ENCODE measurements around the gene CIAO2B. TPM values are rescaled to one million over a fixed set of nuclear protein-coding genes. Genes with fewer than 3 reads are reported as not detected.
"Not testable (repeated sequence)": the region's sequence is repeated elsewhere in the genome, so short reads cannot be mapped to it uniquely, and the experiment has no call there.

CIAO2B gene
- total and polyA plus RNA-seq, 11 donors = 103 to 669 (median 129) TPM

GRCh38 chr16:66935314-66936011 is 1.3 kb upstream of the CIAO2B start, which contains the start of gene CES2:
Gene CES2, plus strand, starts transcription at chr16:66935516. Its CDS starts 120 bp downstream, at chr16:66935636.
- peak within 1 kb of the TSS; percentile 82 to 99 (median 96) for H3K27ac ChIP-seq
- H3K4me3 ChIP-seq = peak within 1 kb of the TSS; percentile 67 to 100 (median 95)
- intact Hi-C loops (cut with DNase I) = loop anchor here in 1 of 10 donors (5.0 kb wide), 1 partner anchor 38 kb away; no protein-coding TSS in a partner anchor
- 15 to 27% (median 24%) methylated on average over 29 to 44 of the region's 44 CpGs for WGBS, 4 donors
- ATAC-seq (peak; percentile 32 to 71 (median 63)), DNase-seq (peak in 4 of 5 donors; percentile 53 to 83 (median 66))
- peaks cover 4 to 58% (median 37%) of the 10 kb centered on the region in 12 donors for H3K4me1 ChIP-seq
- TF ChIP-seq POLR2A (IDR thresholded peaks at IDR 0.05) (peak in 1 of 2 donors; percentile 50), CTCF (IDR thresholded peaks at IDR 0.05) (no peak)
- peaks cover 0 to 55% (median 41%) of the 10 kb centered on the region in 9 donors for H3K36me3 ChIP-seq
- H3K9me3 ChIP-seq = no peaks in the 10 kb centered on the region
- H3K27me3 ChIP-seq = no peaks in the 10 kb centered on the region

- intact Hi-C loops (cut with DNase I) = loop anchor here in 2 of 10 donors (5.0 kb wide), 1 partner anchor 38 kb away; no protein-coding TSS in a partner anchor
- peak overlapping the region; percentile 82 to 99 (median 96) for H3K27ac ChIP-seq
- DNase-seq, H3K27me3 ChIP-seq, H3K9me3 ChIP-seq: not testable (repeated sequence)
- H3K4me3 ChIP-seq = peak overlapping the region; percentile 67 to 100 (median 95)
- H3K36me3 ChIP-seq = peaks cover 0 to 51% (median 35%) of the 10 kb centered on the region in 9 donors
- peak in 3 of 4 donors; percentile 0 to 1 (median 0) for ATAC-seq
- 0 to 1% (median 1%) methylated on average over 20 to 24 of the region's 24 CpGs for WGBS, 4 donors
- peaks cover 4 to 58% (median 37%) of the 10 kb centered on the region in 12 donors for H3K4me1 ChIP-seq
These were observed 674 bp upstream of the CIAO2B start for GRCh38 chr16:66934839-66935313.

- DNase-seq = no peak
- Histone ChIP-seq H3K27me3 (no peaks in the 10 kb centered on the region), H3K36me3 (peaks cover 0 to 40% (median 24%) of the 10 kb centered on the region in 9 donors), H3K9me3 (no peaks in the 10 kb centered on the region), H3K27ac (peak overlapping the region; percentile 82 to 99 (median 96)), H3K4me3 (peak overlapping the region; percentile 67 to 100 (median 95)), H3K4me1 (peaks cover 4 to 62% (median 37%) of the 10 kb centered on the region in 12 donors)
- WGBS, 4 donors = 3 to 5% (median 4%) methylated on average over 12 of the region's 12 CpGs
- ATAC-seq = no peak
- TF ChIP-seq CTCF (IDR thresholded peaks at IDR 0.05) (no peak), POLR2A (IDR thresholded peaks at IDR 0.05) (no peak)
- intact Hi-C loops (cut with DNase I) = loop anchor here in 1 of 10 donors (5.0 kb wide), 1 partner anchor 36 kb away; no protein-coding TSS in a partner anchor
These were observed 445 bp downstream of the CIAO2B start for GRCh38 chr16:66933776-66934137.

- H3K9me3 ChIP-seq = no peaks in the 10 kb centered on the region
- DNase-seq = no peak
These were observed 2.1 kb downstream of the CIAO2B start for GRCh38 chr16:66932076-66932475.

More at GRCh38 chr16:66932076-66932475, 2.1 kb downstream of the CIAO2B start:
- Histone ChIP-seq H3K27ac (no peak overlapping the region), H3K4me1 (peaks cover 4 to 62% (median 42%) of the 10 kb centered on the region in 12 donors), H3K4me3 (no peak overlapping the region), H3K27me3 (no peaks in the 10 kb centered on the region), H3K36me3 (peaks cover 0 to 25% (median 12%) of the 10 kb centered on the region in 9 donors)
- 78 to 88% (median 81%) methylated on average over 4 of the region's 4 CpGs for WGBS, 4 donors
- intact Hi-C loops (cut with DNase I) = loop anchor here in 1 of 10 donors (5.0 kb wide), 1 partner anchor 35 kb away; no protein-coding TSS in a partner anchor
- ATAC-seq = no peak
- TF ChIP-seq CTCF (IDR thresholded peaks at IDR 0.05) (no peak), POLR2A (IDR thresholded peaks at IDR 0.05) (no peak)
